H1 (cell line): Measurements from ENCODE around the gene NDUFS5. TPM values are rescaled to one million over a fixed set of nuclear protein-coding genes. Genes with fewer than 3 reads are reported as not detected.

ENCODE experiments used
- CTCF ChIA-PET: fragments of 300-600 bp; sonication (Branson Sonifier 250); formaldehyde crosslinking; loops from one replicate; lab custom pipeline; 2021; ENCODE audit not compliant: partially characterized antibody; lab: Charles Lee
- POLR2A ChIA-PET: fragments of 300-600 bp; sonication (Branson Sonifier 250); formaldehyde crosslinking; loops from one replicate; lab custom pipeline; 2021; ENCODE audit warnings: inconsistent platforms; ENCODE audit not compliant: partially characterized antibody; lab: Charles Lee
- DNase-seq, 2 experiments: peaks; one replicate each; pipeline versions ENCODE4 v3.0.0 to v3.0.0-alpha.2; 2010 to 2022; ENCODE audit warnings: low spot score in 2 of 2, low read depth in 1 of 2, mixed read lengths in 1 of 2
- FAIRE-seq: peaks from 2 replicates; lab custom pipeline; 2011; peaks lifted over from hg19 to GRCh38; lab: Jason Lieb, UNC
- H2AFZ ChIP-seq: 2 replicates; pipeline ENCODE4 v1.8.1; 2012; ENCODE audit warnings: low read length, inconsistent platforms
- H2AK5ac ChIP-seq: 2 replicates; pipeline ENCODE4 v1.6.1; 2013; ENCODE audit warnings: low read depth, low read length
- H2BK120ac ChIP-seq: replicated peaks from 2 replicates; pipeline ENCODE3; 2013; ENCODE audit warnings: low read depth, low read length, inconsistent platforms
- H2BK12ac ChIP-seq: 2 replicates; pipeline ENCODE4 v1.6.1; 2013; ENCODE audit warnings: low read depth, low read length
- H2BK15ac ChIP-seq: 2 replicates; pipeline ENCODE4 v1.6.1; 2013; ENCODE audit warnings: low read length
- H2BK20ac ChIP-seq: 2 replicates; pipeline ENCODE4 v1.6.1; 2013; ENCODE audit warnings: low read length
- H2BK5ac ChIP-seq: 2 replicates; pipeline ENCODE4 v1.6.1; 2013; ENCODE audit warnings: low read depth, low read length
- H3K14ac ChIP-seq: 2 replicates; pipeline ENCODE4 v1.6.1; 2013; ENCODE audit warnings: inconsistent platforms; ENCODE audit not compliant: insufficient read length
- H3K18ac ChIP-seq: 2 replicates; pipeline ENCODE4 v1.6.1; 2013; ENCODE audit warnings: low read length; ENCODE audit errors: extremely low read depth
- H3K23ac ChIP-seq: 2 replicates; pipeline ENCODE4 v1.6.1; 2013; ENCODE audit warnings: inconsistent platforms; ENCODE audit not compliant: insufficient read length
- H3K23me2 ChIP-seq: 2 replicates; pipeline ENCODE4 v1.6.1; 2013; ENCODE audit warnings: low read depth, low read length
- H3K27ac ChIP-seq: 2 replicates; pipeline ENCODE4 v1.6.1; 2011; ENCODE audit warnings: low read depth, low read length, inconsistent platforms
- H3K27me3 ChIP-seq, 4 experiments: replicated peaks in 1 of 4; 1 replicate in 1 of 4; 2 replicates in 3 of 4; pipeline versions ENCODE4 v1.6.1 to v1.8.1; 2011 to 2013; ENCODE audit warnings: low read length in 3 of 4, mild to moderate bottlenecking in 3 of 4, inconsistent platforms in 2 of 4, mixed read lengths in 2 of 4, moderate library complexity in 1 of 4; ENCODE audit not compliant: control insufficient read depth in 3 of 4, insufficient read depth in 3 of 4; ENCODE audit errors: extremely low read depth in 1 of 4
- H3K36me3 ChIP-seq, 4 experiments: 2 replicates each; pipeline versions ENCODE4 v1.6.1 to v1.8.1; 2011 to 2013; ENCODE audit warnings: mild to moderate bottlenecking in 4 of 4, low read length in 3 of 4, moderate library complexity in 2 of 4, control low read depth in 1 of 4, inconsistent platforms in 1 of 4; ENCODE audit not compliant: insufficient read depth in 4 of 4, control insufficient read depth in 2 of 4
- H3K4ac ChIP-seq: replicated peaks from 2 replicates; pipeline ENCODE3; 2013; ENCODE audit warnings: low read length, low read depth, mixed read lengths, inconsistent platforms; ENCODE audit not compliant: insufficient read length
- H3K4me1 ChIP-seq, 4 experiments: replicated peaks in 1 of 4; 1 replicate in 1 of 4; 2 replicates in 3 of 4; pipeline versions ENCODE4 v1.6.1 to v1.8.1; 2011 to 2013; ENCODE audit warnings: low read length in 3 of 4, inconsistent platforms in 2 of 4, mixed read lengths in 1 of 4; ENCODE audit not compliant: insufficient read depth in 4 of 4, control insufficient read depth in 3 of 4
- H3K4me2 ChIP-seq, 2 experiments: 2 replicates each; pipeline versions ENCODE4 v1.6.1 to v1.8.1; 2011 to 2013; ENCODE audit warnings: low read depth in 2 of 2, low read length in 2 of 2, control low read depth in 1 of 2, inconsistent platforms in 1 of 2, mild to moderate bottlenecking in 1 of 2; ENCODE audit not compliant: insufficient read depth in 1 of 2
- H3K4me3 ChIP-seq, 4 experiments: fragments of 200-600, 300-600 bp in 1 of 4; sonication (generic), shearing (Covaris generic), sonication (Bioruptor Twin) in 1 of 4; 2 replicates each; pipeline versions ENCODE4 v1.5.1 to v1.8.1; 2011 to 2016; ENCODE audit warnings: low read length in 4 of 4, low read depth in 3 of 4, control low read depth in 2 of 4, inconsistent platforms in 2 of 4, mild to moderate bottlenecking in 2 of 4, mixed read lengths in 1 of 4, moderate library complexity in 1 of 4; ENCODE audit not compliant: insufficient read depth in 2 of 4; ENCODE audit errors: extremely low read depth in 1 of 4
- H3K56ac ChIP-seq: replicated peaks from 2 replicates; pipeline ENCODE3; 2013; ENCODE audit warnings: low read depth, mild to moderate bottlenecking, mixed read lengths, low read length, inconsistent platforms; ENCODE audit not compliant: insufficient read length
- H3K79me1 ChIP-seq: 2 replicates; pipeline ENCODE4 v1.6.1; 2013; ENCODE audit warnings: low read depth, low read length, control low read depth
- H3K79me2 ChIP-seq, 2 experiments: 2 replicates each; pipeline versions ENCODE4 v1.6.1 to v1.8.1; 2012 to 2013; ENCODE audit warnings: low read length in 2 of 2, mild to moderate bottlenecking in 2 of 2, inconsistent platforms in 1 of 2; ENCODE audit not compliant: insufficient read depth in 2 of 2, control insufficient read depth in 1 of 2
- H3K9ac ChIP-seq, 4 experiments: replicated peaks in 1 of 4; 1 replicate in 1 of 4; 2 replicates in 3 of 4; pipeline versions ENCODE4 v1.6.1 to v1.8.1; 2011 to 2013; ENCODE audit warnings: low read depth in 3 of 4, low read length in 3 of 4, control low read depth in 2 of 4, mild to moderate bottlenecking in 2 of 4, moderate library complexity in 2 of 4, inconsistent platforms in 1 of 4; ENCODE audit errors: extremely low read depth in 1 of 4
- H3K9me3 ChIP-seq, 2 experiments: 2 replicates each; pipeline versions ENCODE4 v1.6.1 to v1.8.1; 2012 to 2013; ENCODE audit warnings: mild to moderate bottlenecking in 2 of 2, moderate library complexity in 2 of 2, control low read depth in 1 of 2, inconsistent platforms in 1 of 2, low read depth in 1 of 2, low read length in 1 of 2, mixed read lengths in 1 of 2; ENCODE audit not compliant: insufficient read depth in 2 of 2
- H4K20me1 ChIP-seq, 2 experiments: replicated peaks in 1 of 2; 2 replicates each; pipeline versions ENCODE3 to v1.8.1; 2011 to 2013; ENCODE audit warnings: inconsistent platforms in 2 of 2, low read length in 2 of 2, mild to moderate bottlenecking in 1 of 2; ENCODE audit not compliant: insufficient read depth in 2 of 2, control insufficient read depth in 1 of 2
- H4K5ac ChIP-seq: 2 replicates; pipeline ENCODE4 v1.6.1; 2013; ENCODE audit warnings: low read length, low read depth, mixed read lengths, inconsistent platforms; ENCODE audit not compliant: insufficient read length
- H4K8ac ChIP-seq: 2 replicates; pipeline ENCODE4 v1.8.0; 2013; ENCODE audit warnings: mild to moderate bottlenecking, moderate library complexity, low read length, inconsistent platforms; ENCODE audit not compliant: insufficient read depth; ENCODE audit errors: extremely low read depth
- H4K91ac ChIP-seq: replicated peaks from 2 replicates; pipeline ENCODE3; 2013; ENCODE audit warnings: low read length, mixed read lengths, inconsistent platforms; ENCODE audit not compliant: insufficient read length
- BCL11A ChIP-seq, 2 experiments: IDR thresholded peaks; one replicate each; pipeline ENCODE4 v1.6.1; 2011; ENCODE audit warnings: low read depth in 2 of 2, low read length in 2 of 2, mild to moderate bottlenecking in 2 of 2
- CEBPB ChIP-seq: IDR thresholded peaks from 2 replicates; pipeline ENCODE4 v1.6.1; 2012; ENCODE audit warnings: low read depth, low read length
- CHD2 ChIP-seq: IDR thresholded peaks from 2 replicates; pipeline ENCODE4 v1.6.1; 2012; ENCODE audit warnings: low read length, improper control_type of control experiment
- CTBP2 ChIP-seq: IDR thresholded peaks from 2 replicates; pipeline ENCODE4 v1.7.0; 2011; ENCODE audit warnings: borderline replicate concordance, mild to moderate bottlenecking, moderate library complexity, mixed read lengths, low read length; ENCODE audit not compliant: insufficient read depth, insufficient read length
- EZH2 ChIP-seq: fragments of 200-600 bp; sonication (generic); IDR thresholded peaks from 2 replicates; pipeline ENCODE4 v1.7.1; 2012; ENCODE audit warnings: low read depth, mild to moderate bottlenecking, moderate library complexity, low read length, inconsistent platforms; ENCODE audit not compliant: severe bottlenecking
- FOSL1 ChIP-seq: IDR thresholded peaks from 2 replicates; pipeline ENCODE4 v1.6.1; 2011; ENCODE audit warnings: mild to moderate bottlenecking, low read depth, low read length, moderate library complexity; ENCODE audit not compliant: insufficient read depth
- POU5F1 ChIP-seq: IDR thresholded peaks from 2 replicates; pipeline ENCODE4 v1.6.1; 2011; ENCODE audit warnings: low read depth, mild to moderate bottlenecking, low read length, moderate library complexity
- RXRA ChIP-seq: IDR thresholded peaks from 2 replicates; pipeline ENCODE4 v1.6.1; 2011; ENCODE audit warnings: low read depth, mild to moderate bottlenecking, low read length, moderate library complexity; ENCODE audit not compliant: insufficient read depth
- WGBS, 2 experiments: shearing (Covaris generic) in 1 of 2; methylation state at CpG; one replicate each; pipeline versions ENCODE4 v1.1.6 to v1.1.7; 2013 to 2015; ENCODE audit warnings: low lambda C conversion rate in 2 of 2, mixed read lengths in 2 of 2, inconsistent platforms in 1 of 2, low coverage in 1 of 2, missing lambda C conversion rate in 1 of 2; ENCODE audit not compliant: insufficient replicate concordance in 2 of 2, insufficient coverage in 1 of 2, insufficient read length in 1 of 2; ENCODE audit errors: extremely low coverage in 1 of 2, missing lambda C conversion rate in 1 of 2; 5-methylcytosine and 5-hydroxymethylcytosine counted together
- polyA plus RNA-seq, 7 experiments: library from polyadenylated mRNA; depleted of rRNA in 3 of 7; stranded (reverse) in 5 of 7; unstranded in 2 of 7; fragments of >200 nt in 5 of 7; fragments of 200-250 nt in 2 of 7; gene quantifications; 1 replicate in 5 of 7; 2 replicates in 1 of 7; 4 replicates in 1 of 7; pipeline versions ENCODE4 v1.2.1 to v1.2.3, GENCODE V29; 2011 to 2013; ENCODE audit warnings: missing spikeins in 2 of 7, mixed read lengths in 2 of 7
- total RNA-seq: library from RNA; stranded (reverse); fragmentation: NEBNext Ultra II Directional; extraction: Animal tissue kit (Norgen Biotek cat#: 25700); gene quantifications from 2 replicates; pipeline ENCODE4 v1.2.1, GENCODE V29; 2021
- TF ChIP-seq, protein P1 (sequence below): IDR thresholded peaks from 2 replicates; pipeline ENCODE4 v1.6.1; 2011; ENCODE audit warnings: low read length, improper control_type of control experiment

The NDUFS5 gene
- total and polyA plus RNA-seq, 2 of the 8 experiments (the other 6 are each of a cell fraction or from before 2014, with no cell fraction given): 435 to 835 TPM

DNA sequence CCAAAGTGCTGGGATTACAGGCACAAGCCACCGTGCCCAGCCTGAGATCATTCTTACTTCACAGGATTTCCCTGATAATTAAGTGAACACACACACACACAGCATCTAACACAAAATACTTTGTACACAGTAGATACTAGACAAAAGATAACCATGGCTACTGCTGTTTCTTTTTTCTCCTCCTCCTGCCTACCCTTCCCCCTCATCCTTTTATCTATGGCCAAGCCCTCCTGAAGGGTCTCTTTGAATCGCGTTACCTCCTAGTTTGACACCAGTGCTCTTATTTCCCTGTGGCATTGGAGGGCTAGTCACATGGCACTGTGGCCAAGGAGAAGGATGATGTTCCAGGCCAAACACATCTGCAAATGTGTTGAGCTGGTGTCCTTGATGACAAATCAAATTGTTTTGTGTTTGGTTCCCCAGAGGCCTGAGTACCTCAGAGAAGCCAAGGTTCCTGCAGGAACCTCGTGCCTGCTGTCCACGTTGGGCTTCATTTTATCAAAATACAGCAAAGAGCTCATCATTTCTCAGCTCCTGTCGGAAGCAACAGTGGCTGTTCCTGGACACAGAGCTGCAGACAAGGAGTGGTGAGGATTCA lies 20.6 kb downstream of the NDUFS5 start:
- Histone ChIP-seq H3K4me1 (no peaks in the 10 kb centered on the region), H2AFZ (no peak overlapping the region), H3K27me3 (no peaks in the 10 kb centered on the region), H2BK12ac (no peak overlapping the region), H3K9ac (no peak overlapping the region), H3K36me3 (peaks cover 0 to 5% (median 2%) of the 10 kb centered on the region in 4 experiments; a peak in 4 of 8 replicates), H4K8ac (no peak overlapping the region; the same call in 1 of the 2 replicates), H2BK120ac (no peak overlapping the region), H2BK20ac (no peak overlapping the region), H2AK5ac (no peak overlapping the region), H4K5ac (no peak overlapping the region), H3K23me2 (no peaks in the 10 kb centered on the region), H2BK15ac (no peak overlapping the region), H3K4ac (no peak overlapping the region), H4K20me1 (no peaks in the 10 kb centered on the region), H3K4me2 (no peak overlapping the region), H3K9me3 (no peaks in the 10 kb centered on the region), H3K18ac (no peak overlapping the region), H3K4me3 (no peak overlapping the region), H3K79me1 (no peaks in the 10 kb centered on the region), H2BK5ac (no peak overlapping the region), H3K79me2 (no peaks in the 10 kb centered on the region), H4K91ac (no peak overlapping the region), H3K23ac (no peak overlapping the region), H3K14ac (no peak overlapping the region), H3K56ac (no peak overlapping the region), H3K27ac (no peak overlapping the region)
- WGBS, 2 experiments: 84% methylated on average over 6 of the region's 6 CpGs; no CpG with 5 or more reads in 1 of the 2 experiments
- DNase-seq: no peak
- CTCF ChIA-PET: interaction anchor here (0.6 to 1.2 kb wide), 5 partner anchors 10 to 37 kb away, joined by 3 read pairs; no protein-coding TSS in a partner anchor
- FAIRE-seq: no peak
- POLR2A ChIA-PET: interaction anchor here (0.7 to 2.8 kb wide), 7 partner anchors 11 to 90 kb away, joined by 3 to 7 read pairs (median 3); partner anchors contain the start of gene NDUFS5
- TF ChIP-seq FOSL1 (no peak), CEBPB (no peak), RXRA (no peak), BCL11A (IDR thresholded peaks at IDR 0.05; ENCODE audit: low read depth in 2 of 2, low read length in 2 of 2) (no peak), CTBP2 (no peak), CHD2 (no peak), EZH2 (no peak), POU5F1 (no peak)
- TF ChIP-seq, protein P1, sequence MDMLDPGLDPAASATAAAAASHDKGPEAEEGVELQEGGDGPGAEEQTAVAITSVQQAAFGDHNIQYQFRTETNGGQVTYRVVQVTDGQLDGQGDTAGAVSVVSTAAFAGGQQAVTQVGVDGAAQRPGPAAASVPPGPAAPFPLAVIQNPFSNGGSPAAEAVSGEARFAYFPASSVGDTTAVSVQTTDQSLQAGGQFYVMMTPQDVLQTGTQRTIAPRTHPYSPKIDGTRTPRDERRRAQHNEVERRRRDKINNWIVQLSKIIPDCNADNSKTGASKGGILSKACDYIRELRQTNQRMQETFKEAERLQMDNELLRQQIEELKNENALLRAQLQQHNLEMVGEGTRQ: no peak
